ENCODE measurements around the gene SSC5D. TPM values are rescaled to one million over a fixed set of nuclear protein-coding genes. Genes with fewer than 3 reads are reported as not detected.

The SSC5D gene
- total RNA-seq, 1 donor from 2014 or later: 1.3 TPM

DNA sequence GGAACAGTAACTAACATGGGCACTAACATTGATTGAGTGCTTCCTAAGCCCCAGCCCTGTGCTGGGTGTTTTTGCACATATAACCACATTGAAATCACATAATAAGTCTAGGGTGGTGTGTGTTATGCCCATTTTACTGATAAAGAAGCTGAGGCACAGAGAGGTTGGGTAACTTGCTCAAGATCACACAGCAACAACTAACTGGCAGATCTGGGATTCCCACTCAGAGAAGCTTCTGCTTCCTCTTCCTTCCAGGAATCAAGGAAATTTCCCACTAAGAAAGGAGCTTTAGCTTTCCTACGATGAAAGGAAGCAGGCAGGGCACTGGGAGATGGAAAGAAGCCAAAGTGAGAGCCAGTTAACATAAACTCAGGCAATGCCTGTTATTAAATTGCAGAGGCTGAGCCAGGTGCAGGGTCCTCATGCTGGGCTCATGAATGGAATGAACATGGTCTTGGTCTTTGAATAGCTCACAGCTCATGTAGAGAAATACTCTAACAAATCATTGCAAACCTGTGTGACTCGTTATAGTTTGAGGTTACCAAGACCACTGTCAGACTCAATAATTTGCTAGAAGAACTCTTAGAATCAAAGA lies 10.1 kb downstream of the SSC5D start:
- H3K27ac Mint-ChIP-seq (ENCODE audit: unreplicated experiment): no peak overlapping the region
- H3K4me3 Mint-ChIP-seq: no peak overlapping the region
- H3K9me3 Mint-ChIP-seq: no peaks in the 10 kb centered on the region
- no peak for TF ChIP-seq CTCF (conservative IDR thresholded peaks at IDR 0.05)
- no peaks in the 10 kb centered on the region for H3K36me3 Mint-ChIP-seq (ENCODE audit: low read depth)
- peaks cover 3% of the 10 kb centered on the region for H3K27me3 Mint-ChIP-seq (ENCODE audit: low read depth)
- no peaks in the 10 kb centered on the region for H3K4me1 Mint-ChIP-seq
- DNase-seq (ENCODE audit: low read depth, low spot score): no peak

- Mint-ChIP-seq H3K27me3 (ENCODE audit: low read depth) (peaks cover 6% of the 10 kb centered on the region), H3K4me1 (peaks cover 4% of the 10 kb centered on the region)
Observed at GRCh38 chr19:55500368-55500952, 12.2 kb downstream of the SSC5D start.

DNA sequence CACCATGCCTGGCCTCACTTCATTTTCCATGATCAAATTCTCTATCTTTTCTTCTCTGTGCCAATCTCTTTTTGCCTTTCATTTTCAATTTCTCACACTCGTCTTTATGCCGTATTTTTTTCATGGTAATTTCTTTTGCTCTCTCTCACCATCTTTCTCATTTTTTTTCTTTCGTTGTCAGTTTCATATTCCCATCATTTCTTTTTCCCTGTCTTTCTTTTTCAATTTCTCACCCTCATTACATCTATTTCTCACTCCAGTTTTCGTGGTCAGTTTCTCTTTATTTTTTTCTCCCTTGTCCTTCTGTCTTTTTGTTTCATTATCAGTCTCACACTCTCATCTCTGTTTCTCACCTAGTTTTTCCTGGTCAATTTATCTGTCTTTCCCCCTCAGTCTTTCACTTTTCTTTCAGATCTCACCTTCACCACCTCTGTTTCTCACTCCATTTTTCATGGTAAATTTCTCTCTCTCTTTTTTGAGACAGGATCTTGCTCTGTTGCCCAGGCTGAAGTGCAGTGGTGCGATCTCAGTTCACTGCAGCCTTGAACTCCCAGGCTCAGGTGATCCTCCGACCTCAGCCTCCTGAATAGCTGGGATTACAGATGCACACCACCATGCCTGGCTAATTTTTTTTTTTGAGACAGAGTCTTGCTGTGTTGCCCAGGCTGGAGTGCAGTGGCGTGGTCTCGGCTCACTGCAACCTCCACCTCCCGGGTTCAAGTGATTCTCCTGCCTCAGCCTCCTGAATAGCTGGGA lies 14.1 kb downstream of the SSC5D start:
- H3K27ac Mint-ChIP-seq (ENCODE audit: unreplicated experiment): no peak overlapping the region
- H3K4me3 Mint-ChIP-seq: no peak overlapping the region
- H3K27me3 Mint-ChIP-seq (ENCODE audit: low read depth): peaks cover 6% of the 10 kb centered on the region
- DNase-seq (ENCODE audit: low read depth, low spot score): no peak
- no peaks in the 10 kb centered on the region for H3K36me3 Mint-ChIP-seq (ENCODE audit: low read depth)
- no peaks in the 10 kb centered on the region for H3K9me3 Mint-ChIP-seq
- TF ChIP-seq CTCF (conservative IDR thresholded peaks at IDR 0.05): no peak
- H3K4me1 Mint-ChIP-seq: peaks cover 4% of the 10 kb centered on the region

More at GRCh38 chr19:55500368-55500952, 12.2 kb downstream of the SSC5D start:
- Mint-ChIP-seq H3K36me3 (ENCODE audit: low read depth) (no peaks in the 10 kb centered on the region), H3K4me3 (no peak overlapping the region), H3K27ac (ENCODE audit: unreplicated experiment) (no peak overlapping the region), H3K9me3 (no peaks in the 10 kb centered on the region)
- no peak for TF ChIP-seq CTCF (conservative IDR thresholded peaks at IDR 0.05)
- no peak for DNase-seq (ENCODE audit: low read depth, low spot score)

GRCh38 chr19:55503157-55503501 lies 14.9 kb downstream of the SSC5D start:
- Mint-ChIP-seq H3K27ac (ENCODE audit: unreplicated experiment) (no peak overlapping the region), H3K27me3 (ENCODE audit: low read depth) (peaks cover 8% of the 10 kb centered on the region), H3K4me1 (peaks cover 4% of the 10 kb centered on the region), H3K4me3 (no peak overlapping the region), H3K36me3 (ENCODE audit: low read depth) (no peaks in the 10 kb centered on the region), H3K9me3 (no peaks in the 10 kb centered on the region)
- TF ChIP-seq CTCF (conservative IDR thresholded peaks at IDR 0.05): no peak
- DNase-seq (ENCODE audit: low read depth, low spot score): no peak

DNA sequence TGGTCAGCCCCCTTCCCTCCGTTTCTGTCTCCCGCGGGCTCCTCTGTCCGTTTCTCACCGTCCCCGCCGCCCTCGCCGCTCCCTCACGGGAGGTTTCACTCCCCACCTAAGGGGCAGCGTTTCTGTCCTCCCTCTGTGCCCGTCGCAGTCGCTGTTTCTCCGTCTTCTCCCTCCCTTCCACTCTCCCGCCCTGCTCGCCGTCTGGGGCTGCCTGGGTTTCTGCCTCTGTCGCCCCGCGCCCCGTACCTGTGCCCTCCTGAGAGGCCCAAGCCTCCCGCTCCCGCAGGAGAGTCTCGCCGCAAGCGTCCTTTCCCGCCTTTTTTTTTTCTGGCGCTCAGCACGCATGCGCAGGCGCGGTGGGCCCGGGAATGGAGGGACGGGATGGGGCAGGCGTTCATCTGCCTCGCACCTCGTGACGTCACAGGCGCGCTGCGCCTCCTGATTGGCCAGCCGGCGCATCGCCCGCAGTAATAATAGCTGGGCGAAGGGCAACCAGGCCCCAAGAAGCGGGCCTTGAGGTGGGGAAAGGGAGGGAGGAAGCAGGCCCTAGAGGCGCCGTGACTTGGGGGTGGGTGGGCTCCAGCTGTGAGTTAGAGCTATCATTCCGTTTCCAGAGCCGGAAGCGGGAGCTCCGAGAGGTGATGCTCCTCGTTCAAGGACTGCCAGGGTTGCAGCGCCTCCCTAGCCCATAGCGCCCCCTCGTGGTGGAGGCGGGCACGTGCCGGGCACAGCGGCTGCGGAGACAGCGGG lies 15.4 kb downstream of the SSC5D start:
- no peaks in the 10 kb centered on the region for H3K36me3 Mint-ChIP-seq (ENCODE audit: low read depth)
- peaks cover 8% of the 10 kb centered on the region for H3K27me3 Mint-ChIP-seq (ENCODE audit: low read depth)
- peak overlapping the region; percentile 54 for H3K4me3 Mint-ChIP-seq
- peak; percentile 99 for TF ChIP-seq CTCF (conservative IDR thresholded peaks at IDR 0.05)
- no peaks in the 10 kb centered on the region for H3K9me3 Mint-ChIP-seq
- peak; percentile 92 for DNase-seq (ENCODE audit: low read depth, low spot score)
- peaks cover 4% of the 10 kb centered on the region for H3K4me1 Mint-ChIP-seq
- no peak overlapping the region for H3K27ac Mint-ChIP-seq (ENCODE audit: unreplicated experiment)
